Measurements from ENCODE around the gene ZBTB21.

Gene ZBTB21

GRCh38 chr21:41940431-41940830 is 69.7 kb downstream of the ZBTB21 start:
- POLR2A ChIA-PET = interaction anchor here (1.3 kb wide), 1 partner anchor 100 kb away, joined by 3 read pairs; no protein-coding TSS in a partner anchor
- DNase-seq (ENCODE audit: low read depth, low spot score) = no peak
- no peak overlapping the region for H3K4me3 ChIP-seq (ENCODE audit: low read depth, low read length)
- TF ChIP-seq CTCF (IDR thresholded peaks at IDR 0.05; ENCODE audit: insufficient read depth, low read length, missing control alignments) = no peak
- CTCF ChIA-PET = interaction anchor here (1.0 kb wide), 1 partner anchor 8 kb away, joined by 3 read pairs; no protein-coding TSS in a partner anchor

- no peak for DNase-seq (ENCODE audit: low read depth, low spot score)
- ChIA-PET CTCF (no interaction called here), POLR2A (no interaction called here)
- no peak overlapping the region for H3K4me3 ChIP-seq (ENCODE audit: low read depth, low read length)
- TF ChIP-seq CTCF (IDR thresholded peaks at IDR 0.05; ENCODE audit: insufficient read depth, low read length, missing control alignments) = no peak
These were observed 70.8 kb downstream of the ZBTB21 start for GRCh38 chr21:41939391-41939790.
